HepG2 (cell line): ENCODE data around the gene FAM90A1.
"Not testable (repeated sequence)": the region's sequence is repeated elsewhere in the genome, so short reads cannot be mapped to it uniquely, and the experiment has no call there.

Experiments
- HHEX ChIP-seq: IDR thresholded peaks from 2 replicates; pipeline ENCODE4 v1.6.1; 2016; ENCODE audit warnings: control low read depth
- IKZF4 ChIP-seq: sonication (generic); formaldehyde crosslinking; IDR thresholded peaks from 2 replicates; pipeline ENCODE4 v1.5.1; 2020; ENCODE audit warnings: borderline replicate concordance, mild to moderate bottlenecking, low read depth, missing genetic modification reagents; ENCODE audit errors: not compliant biosample characterization
- MAFK ChIP-seq, 2 experiments: IDR thresholded peaks in 1 of 2; conservative IDR thresholded peaks in 1 of 2; 2 replicates each; pipeline ENCODE4 v1.6.1; 2011; ENCODE audit warnings: improper control_type of control experiment in 2 of 2, low read length in 2 of 2
- NFIC ChIP-seq: IDR thresholded peaks from 2 replicates; pipeline ENCODE4 v1.6.1; 2012; ENCODE audit warnings: mild to moderate bottlenecking, low read length, inconsistent platforms
- ONECUT2 ChIP-seq: sonication (generic); formaldehyde crosslinking; IDR thresholded peaks from 2 replicates; pipeline ENCODE4 v1.4.0; 2020; ENCODE audit warnings: missing genetic modification reagents
- TF ChIP-seq, protein P1 (sequence below): sonication (generic); formaldehyde crosslinking; conservative IDR thresholded peaks from 2 replicates; pipeline ENCODE4 v1.4.0; 2020; ENCODE audit warnings: missing genetic modification reagents

DNA sequence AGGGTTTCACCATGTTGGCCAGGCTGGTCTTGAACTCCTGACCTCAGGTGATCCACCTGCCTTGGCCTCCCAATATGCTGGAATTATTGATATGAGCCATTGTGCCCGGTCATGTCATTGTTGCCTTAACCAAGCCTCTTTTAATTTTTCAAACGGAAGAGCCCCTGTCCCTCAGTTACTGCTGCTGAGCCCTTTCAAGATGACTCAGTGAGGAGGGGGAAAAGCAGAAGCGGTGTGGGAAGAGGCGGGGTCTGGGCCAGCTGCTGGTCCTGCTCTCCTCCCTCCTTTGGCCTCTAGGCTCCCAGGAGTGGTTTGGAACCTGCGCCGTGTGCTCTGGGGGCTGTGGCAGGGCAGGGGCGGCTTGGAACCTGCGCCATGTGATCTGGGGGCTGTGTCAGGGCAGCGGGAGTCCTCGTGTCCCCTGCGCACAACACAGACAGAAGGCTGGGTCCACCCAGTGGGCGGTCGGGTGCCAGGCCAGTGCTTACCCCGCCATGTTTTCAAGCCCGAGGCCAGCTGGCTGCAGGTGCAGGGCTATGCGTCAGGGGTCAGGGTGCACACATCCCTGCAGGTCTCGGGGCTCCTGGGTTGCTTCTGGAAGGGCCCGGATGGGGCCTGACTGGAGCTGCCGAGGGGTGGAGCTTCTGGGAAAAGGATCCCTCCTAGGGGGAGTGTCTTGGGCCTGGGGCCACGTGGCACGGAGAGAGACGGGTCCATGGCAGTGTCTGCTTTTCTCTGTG, at the start of gene FAM90A1:
- TF ChIP-seq, protein P1, sequence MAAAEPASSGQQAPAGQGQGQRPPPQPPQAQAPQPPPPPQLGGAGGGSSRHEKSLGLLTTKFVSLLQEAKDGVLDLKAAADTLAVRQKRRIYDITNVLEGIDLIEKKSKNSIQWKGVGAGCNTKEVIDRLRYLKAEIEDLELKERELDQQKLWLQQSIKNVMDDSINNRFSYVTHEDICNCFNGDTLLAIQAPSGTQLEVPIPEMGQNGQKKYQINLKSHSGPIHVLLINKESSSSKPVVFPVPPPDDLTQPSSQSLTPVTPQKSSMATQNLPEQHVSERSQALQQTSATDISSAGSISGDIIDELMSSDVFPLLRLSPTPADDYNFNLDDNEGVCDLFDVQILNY (CRISPR knock-in tag) = not testable (repeated sequence)
- not testable (repeated sequence) for TF ChIP-seq MAFK (conservative IDR thresholded peaks at IDR 0.05 in 1 of 2, IDR thresholded peaks at IDR 0.05 in 1 of 2; ENCODE audit: low read length in 2 of 2); NFIC; ONECUT2 (CRISPR knock-in tag); HHEX (CRISPR knock-in tag); IKZF4 (CRISPR knock-in tag)
